GM12864 (cell line): ENCODE data around the gene CYTL1.

ENCODE experiments used
- DNase-seq: peaks from one replicate; pipeline ENCODE4 v3.0.0-alpha.2; 2011; ENCODE audit warnings: low read depth
- H3K4me3 ChIP-seq: 2 replicates; pipeline ENCODE4 v1.5.1; 2011; ENCODE audit warnings: mild to moderate bottlenecking, low read depth, low read length, control low read depth
- TF ChIP-seq, protein P1 (sequence below): IDR thresholded peaks from 2 replicates; pipeline ENCODE4 v1.5.1; 2011; ENCODE audit warnings: low read depth, mild to moderate bottlenecking, moderate library complexity, low read length, control low read depth, inconsistent platforms; ENCODE audit errors: missing control alignments

The CYTL1 gene

DNA sequence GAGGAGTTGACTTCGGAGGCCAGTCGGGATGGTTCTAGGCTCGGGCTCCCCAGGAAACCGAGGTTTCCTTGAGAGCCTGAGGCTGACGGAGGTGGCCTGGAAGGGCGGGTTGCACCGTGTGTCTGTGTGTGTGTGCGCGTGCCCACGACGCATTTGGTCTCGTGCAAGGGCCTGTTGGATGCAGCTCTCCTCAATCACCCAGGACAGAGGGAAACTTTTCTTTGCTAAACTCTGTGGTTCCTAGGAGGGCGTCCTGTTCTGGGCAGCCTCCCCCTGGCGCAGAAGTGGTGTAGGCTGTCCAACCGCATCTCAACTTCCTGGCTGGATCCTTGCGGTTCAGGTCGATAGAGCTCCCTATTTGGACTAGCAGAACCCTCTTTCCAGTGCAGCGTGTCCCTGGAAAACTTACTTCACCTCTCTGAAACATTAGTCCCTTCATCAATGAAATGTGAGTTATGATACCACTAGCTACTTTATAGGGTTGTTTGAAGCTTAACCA is 33.0 kb upstream of the CYTL1 start:
- DNase-seq = no peak
- H3K4me3 ChIP-seq = no peak overlapping the region
- TF ChIP-seq, protein P1, sequence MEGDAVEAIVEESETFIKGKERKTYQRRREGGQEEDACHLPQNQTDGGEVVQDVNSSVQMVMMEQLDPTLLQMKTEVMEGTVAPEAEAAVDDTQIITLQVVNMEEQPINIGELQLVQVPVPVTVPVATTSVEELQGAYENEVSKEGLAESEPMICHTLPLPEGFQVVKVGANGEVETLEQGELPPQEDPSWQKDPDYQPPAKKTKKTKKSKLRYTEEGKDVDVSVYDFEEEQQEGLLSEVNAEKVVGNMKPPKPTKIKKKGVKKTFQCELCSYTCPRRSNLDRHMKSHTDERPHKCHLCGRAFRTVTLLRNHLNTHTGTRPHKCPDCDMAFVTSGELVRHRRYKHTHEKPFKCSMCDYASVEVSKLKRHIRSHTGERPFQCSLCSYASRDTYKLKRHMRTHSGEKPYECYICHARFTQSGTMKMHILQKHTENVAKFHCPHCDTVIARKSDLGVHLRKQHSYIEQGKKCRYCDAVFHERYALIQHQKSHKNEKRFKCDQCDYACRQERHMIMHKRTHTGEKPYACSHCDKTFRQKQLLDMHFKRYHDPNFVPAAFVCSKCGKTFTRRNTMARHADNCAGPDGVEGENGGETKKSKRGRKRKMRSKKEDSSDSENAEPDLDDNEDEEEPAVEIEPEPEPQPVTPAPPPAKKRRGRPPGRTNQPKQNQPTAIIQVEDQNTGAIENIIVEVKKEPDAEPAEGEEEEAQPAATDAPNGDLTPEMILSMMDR = no peak

DNA sequence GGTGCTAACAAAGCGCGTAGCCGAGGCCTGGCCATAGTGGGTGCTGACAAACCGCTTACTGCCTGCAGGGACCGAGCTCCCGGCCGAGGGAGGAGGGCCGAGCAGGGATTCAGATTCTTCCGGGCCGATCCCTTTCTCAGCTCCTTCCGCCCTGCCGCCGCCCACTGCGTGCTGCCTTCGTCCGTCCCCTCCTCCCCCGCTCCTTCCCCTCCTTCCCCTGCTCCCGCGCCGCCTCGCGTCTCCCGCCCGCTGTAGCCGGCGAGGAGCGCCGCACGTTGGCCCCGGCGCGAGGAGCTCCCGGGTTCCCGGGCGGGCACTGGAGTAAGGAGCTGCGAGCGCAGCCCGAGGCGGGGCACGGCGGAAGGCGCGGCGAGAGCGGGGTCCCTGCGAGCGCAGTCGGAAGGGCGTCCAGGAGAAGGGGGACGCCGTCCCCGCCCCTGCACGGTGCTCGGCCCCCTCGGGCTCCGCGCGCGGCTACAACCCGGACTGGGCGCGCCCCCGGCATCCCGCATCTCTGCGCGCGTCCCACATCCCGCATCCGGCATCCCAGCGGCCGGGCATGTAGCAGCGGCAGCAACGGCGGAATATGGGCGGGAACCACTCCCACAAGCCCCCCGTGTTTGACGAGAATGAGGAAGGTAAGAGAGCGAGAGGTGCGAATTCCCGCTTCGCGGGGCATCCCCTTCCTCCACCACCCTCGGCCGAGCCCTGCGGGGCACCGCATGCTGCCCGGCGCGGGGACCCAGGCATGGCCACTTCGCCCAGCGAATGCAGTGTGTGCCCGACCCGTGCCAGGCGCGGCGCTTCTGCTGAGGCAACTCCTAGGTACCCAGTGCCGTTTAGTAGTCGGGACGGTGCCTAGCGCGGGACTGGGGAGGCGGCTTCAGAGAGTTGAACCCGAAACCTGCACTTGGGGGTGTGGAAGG is 32.3 kb upstream of the CYTL1 start, which contains the start of gene STK32B:
Gene STK32B, plus strand, starts transcription at position 203 of the 926 bp plus-strand sequence.
- no peak for DNase-seq
- H3K4me3 ChIP-seq = peak within 1 kb of the TSS; percentile 47
- TF ChIP-seq, protein P1 = no peak

DNA sequence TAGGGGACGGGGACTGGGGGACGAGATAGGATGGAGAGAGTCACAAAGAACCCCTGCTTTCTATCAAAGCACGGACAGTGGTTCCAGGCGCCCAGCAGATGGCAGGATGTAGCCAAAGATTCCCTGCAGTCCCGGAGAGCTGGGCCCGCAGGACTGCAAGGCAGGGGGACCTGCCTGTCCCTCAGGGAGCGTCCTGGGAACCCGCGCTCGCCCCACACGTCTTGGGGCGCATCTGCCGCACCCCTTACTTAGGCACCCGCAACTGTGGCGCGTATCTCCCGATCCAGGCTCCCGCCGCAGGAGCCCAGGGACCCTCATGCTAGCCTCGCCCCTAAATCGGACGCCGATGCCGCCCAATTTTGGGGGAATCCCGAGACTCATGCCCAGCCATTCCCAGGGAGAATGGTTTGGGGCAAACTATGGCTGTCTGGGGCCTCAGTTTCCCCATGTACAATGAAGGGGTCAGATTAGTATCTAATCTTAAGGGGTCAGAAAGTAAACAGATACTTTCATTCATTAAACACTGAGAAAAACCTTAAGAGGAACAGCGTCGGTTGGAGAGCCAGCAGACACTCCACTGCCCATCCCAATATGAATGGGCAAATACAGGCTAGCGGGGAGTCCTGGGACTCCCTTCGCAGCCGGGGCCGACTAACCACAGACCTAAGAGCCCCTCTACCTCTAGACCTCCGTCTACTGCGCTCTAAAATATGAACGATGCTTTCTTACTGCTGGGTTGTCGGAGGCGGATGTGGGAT is 31.4 kb upstream of the CYTL1 start:
- TF ChIP-seq, protein P1 = peak; percentile 67
- DNase-seq = no peak
- H3K4me3 ChIP-seq = peak overlapping the region; percentile 47

DNA sequence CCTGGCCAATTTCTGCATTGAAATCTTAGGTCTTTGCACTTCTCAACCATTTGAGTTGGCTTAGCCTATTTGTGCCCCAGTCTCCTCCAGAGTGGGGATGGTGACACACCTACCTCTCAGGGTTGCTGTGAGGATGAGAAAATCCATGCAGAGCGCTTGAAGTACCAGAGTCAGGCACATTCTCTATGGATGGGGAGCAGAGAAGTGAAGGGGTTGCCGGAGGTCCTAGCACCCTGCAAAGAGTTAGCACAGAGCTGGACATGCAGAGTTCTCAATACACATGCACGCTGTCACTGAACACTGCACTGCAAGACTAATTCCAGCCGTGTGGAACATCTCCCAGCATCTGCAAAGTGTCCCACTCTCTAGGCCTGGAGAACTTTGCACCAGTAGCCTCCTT is 29.5 kb upstream of the CYTL1 start:
- TF ChIP-seq, protein P1 = no peak
- H3K4me3 ChIP-seq = no peak overlapping the region
- no peak for DNase-seq

DNA sequence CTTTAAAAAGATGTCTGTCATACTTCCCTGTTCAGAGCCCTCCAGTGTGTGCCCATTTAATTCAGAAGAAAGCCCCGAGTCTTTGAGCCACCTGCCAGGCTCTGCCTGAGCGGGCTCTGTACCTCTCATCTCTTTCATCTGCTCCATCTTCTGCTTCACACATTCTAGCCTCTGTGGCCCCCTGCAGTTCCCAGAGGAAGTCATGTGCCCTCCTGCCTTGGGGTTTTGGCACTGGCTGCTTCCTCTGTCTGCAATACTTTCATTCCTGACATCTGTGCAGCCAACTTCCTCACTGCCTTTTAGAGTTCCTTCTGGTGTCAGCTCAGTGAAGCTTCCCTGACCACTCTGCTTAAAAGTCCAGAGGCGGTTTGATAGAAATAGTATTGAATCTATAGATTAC is 25.8 kb upstream of the CYTL1 start:
- H3K4me3 ChIP-seq = no peak overlapping the region
- DNase-seq = no peak
- TF ChIP-seq, protein P1 = no peak

DNA sequence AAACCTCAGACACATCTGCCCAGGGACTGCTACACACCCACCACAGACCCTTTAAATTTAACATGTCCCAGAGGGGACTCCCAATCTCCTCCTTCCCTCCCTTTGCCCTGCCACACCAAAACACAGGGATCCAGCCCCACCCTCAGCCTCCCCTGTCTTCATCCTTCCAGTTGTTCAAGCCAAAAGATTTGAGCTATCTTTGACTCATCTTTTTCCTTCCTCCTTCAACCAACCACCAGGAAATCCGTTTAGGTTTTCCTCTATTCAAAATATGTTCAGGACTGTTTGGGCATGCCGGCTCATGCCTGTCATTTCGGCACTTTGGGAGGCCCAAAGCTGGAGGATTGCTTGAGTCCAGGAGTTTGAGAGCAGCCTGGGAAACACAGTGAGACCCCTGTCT is 25.1 kb upstream of the CYTL1 start:
- H3K4me3 ChIP-seq = no peak overlapping the region
- TF ChIP-seq, protein P1 = no peak
- no peak for DNase-seq
